Measurements from ENCODE around the gene ATP6V1G2.
"Not testable (repeated sequence)": the region's sequence is repeated elsewhere in the genome, so short reads cannot be mapped to it uniquely, and the experiment has no call there.

Gene ATP6V1G2

DNA sequence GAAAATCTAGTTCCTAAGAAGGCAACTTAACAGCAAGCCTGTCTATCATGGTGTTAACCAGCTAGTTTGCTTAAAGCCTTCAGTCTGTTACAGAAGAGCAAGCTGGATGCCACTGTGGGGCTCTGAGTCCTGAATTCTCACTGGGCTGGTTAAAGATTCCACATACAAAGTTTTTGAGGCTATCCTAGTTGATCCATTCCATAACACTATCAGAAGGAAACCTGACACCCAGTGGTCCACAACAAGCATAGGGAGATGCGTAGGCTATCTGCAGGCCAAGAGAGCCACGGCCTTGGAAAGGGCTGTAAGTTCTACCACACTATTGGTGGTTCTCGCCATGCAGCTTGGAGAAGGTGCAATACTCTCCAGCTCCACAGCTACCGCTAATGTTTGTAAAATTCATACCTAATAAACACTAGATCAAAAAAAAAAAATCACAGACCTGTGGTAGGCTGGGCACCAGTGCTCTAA lies 18.1 kb downstream of the ATP6V1G2 start:
- no peak for DNase-seq

- DNase-seq: no peak
Measured at GRCh38 chr6:31525932-31526591, 20.3 kb downstream of the ATP6V1G2 start.

GRCh38 chr6:31525553-31525931 lies 20.9 kb downstream of the ATP6V1G2 start:
- no peak for DNase-seq

- no peak for DNase-seq
Measured at GRCh38 chr6:31521835-31522234, 24.6 kb downstream of the ATP6V1G2 start.

- DNase-seq: no peak
Measured at GRCh38 chr6:31513456-31514165, 32.8 kb downstream of the ATP6V1G2 start.

DNA sequence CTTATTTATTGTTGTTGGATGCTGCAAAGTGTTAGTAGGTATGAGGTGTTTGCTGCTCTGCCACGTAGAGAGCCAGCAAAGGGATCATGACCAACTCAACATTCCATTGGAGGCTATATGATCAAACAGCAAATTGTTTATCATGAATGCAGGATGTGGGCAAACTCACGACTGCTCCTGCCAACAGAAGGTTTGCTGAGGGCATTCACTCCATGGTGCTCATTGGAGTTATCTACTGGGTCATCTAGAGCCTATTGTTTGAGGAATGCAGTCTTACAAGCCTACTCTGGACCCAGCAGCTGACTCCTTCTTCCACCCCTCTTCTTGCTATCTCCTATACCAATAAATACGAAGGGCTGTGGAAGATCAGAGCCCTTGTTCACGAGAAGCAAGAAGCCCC lies 36.4 kb downstream of the ATP6V1G2 start:
- DNase-seq: no peak

GRCh38 chr6:31509036-31509435 lies 37.4 kb downstream of the ATP6V1G2 start:
- DNase-seq: not testable (repeated sequence)

DNA sequence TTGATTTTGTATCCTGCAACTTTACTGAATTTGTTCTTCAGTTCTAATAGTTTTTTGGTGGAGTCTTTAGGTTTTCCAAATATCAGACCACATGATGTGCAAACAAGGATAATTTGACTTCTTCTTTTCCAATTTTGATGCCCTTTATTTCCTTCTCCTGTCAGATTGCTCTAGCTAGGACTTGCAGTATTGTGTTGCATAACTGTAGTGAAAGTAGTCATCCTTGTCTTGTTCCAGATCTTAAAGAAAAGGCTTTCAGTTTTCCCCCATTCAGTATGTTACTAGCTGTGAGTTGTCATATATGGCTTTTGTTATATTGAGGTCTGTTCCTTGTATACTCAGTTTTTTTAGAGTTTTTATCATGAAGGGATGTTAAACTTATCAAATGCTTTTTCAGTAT lies 43.8 kb downstream of the ATP6V1G2 start:
- DNase-seq: no peak

- not testable (repeated sequence) for DNase-seq
Measured at GRCh38 chr6:31499648-31500047, 46.8 kb downstream of the ATP6V1G2 start.

- no peak for DNase-seq
Measured at GRCh38 chr6:31498748-31499147, 47.7 kb downstream of the ATP6V1G2 start.

DNA sequence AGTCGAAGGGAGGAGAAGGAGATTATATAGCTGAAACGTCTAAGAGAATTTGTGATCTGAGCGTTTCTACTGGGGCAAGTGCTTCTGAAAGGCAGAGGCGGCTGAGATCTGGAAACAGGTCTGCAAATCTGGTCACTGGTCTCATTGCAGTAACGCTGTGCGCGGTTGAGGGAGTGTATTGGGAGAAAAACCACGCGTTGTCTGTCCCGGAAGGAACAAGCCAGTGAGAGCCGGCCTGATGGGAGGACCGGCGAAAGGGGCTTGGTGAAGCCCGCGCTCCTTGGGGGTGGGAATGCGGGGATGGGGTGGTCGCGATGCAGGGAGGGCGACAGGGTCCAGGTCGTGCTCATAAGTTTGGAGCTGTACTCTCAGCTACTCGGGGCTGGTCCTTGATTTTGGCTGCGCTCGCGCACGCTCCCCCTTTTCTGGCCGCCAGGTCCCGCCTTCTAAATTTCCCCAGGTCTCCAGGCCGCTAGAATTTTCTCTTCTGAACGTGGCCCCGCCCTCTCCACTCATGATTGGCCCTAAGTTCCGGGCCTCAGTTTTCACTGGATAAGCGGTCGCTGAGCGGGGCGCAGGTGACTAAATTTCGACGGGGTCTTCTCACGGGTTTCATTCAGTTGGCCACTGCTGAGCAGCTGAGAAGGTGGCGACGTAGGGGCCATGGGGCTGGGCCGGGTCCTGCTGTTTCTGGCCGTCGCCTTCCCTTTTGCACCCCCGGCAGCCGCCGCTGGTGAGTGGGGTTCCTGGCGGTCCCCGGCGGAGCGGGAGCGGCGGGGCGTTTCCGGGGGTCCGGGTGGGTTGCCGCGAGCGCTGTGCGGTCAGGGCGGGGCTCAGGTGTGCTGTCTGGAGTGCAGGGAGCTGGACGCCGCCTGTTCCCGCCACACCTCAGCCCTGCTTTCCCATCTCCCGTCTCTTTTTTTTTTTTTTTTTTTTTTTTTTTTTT lies 48.6 kb downstream of the ATP6V1G2 start, which contains the start of gene MICB:
Gene MICB, plus strand, starts transcription at position 615 of the 946 bp plus-strand sequence. Its CDS starts 49 bp downstream, at position 664.
- DNase-seq: peak; percentile 80

- DNase-seq: not testable (repeated sequence)
Measured at GRCh38 chr6:31496826-31497225, 49.6 kb downstream of the ATP6V1G2 start.

- no peak for DNase-seq
Measured at GRCh38 chr6:31495580-31495979, 50.8 kb downstream of the ATP6V1G2 start.

Measured in activated effector memory CD4-positive, alpha-beta T cell treated with Interleukin-2 at 50 U/mL for 16 hours (primary cell).